HG03060 (cell line): Measurements from ENCODE around the gene MDFI.
"Not testable (repeated sequence)": the region's sequence is repeated elsewhere in the genome, so short reads cannot be mapped to it uniquely, and the experiment has no call there.

Experiments used
- ATAC-seq: cut with Tn5 transposase; IDR thresholded peaks from one replicate; pipeline ENCODE4 v1.9.1; 2021; ENCODE audit warnings: low read depth, moderate number of reproducible peaks; ENCODE audit not compliant: unreplicated experiment

Gene MDFI

GRCh38 chr6:41602422-41602743 is 35.9 kb upstream of the MDFI start:
- ATAC-seq, result no peak

GRCh38 chr6:41602864-41603608 is 35.2 kb upstream of the MDFI start:
- ATAC-seq, result no peak

GRCh38 chr6:41604006-41604405 is 34.3 kb upstream of the MDFI start:
- ATAC-seq, result no peak

DNA sequence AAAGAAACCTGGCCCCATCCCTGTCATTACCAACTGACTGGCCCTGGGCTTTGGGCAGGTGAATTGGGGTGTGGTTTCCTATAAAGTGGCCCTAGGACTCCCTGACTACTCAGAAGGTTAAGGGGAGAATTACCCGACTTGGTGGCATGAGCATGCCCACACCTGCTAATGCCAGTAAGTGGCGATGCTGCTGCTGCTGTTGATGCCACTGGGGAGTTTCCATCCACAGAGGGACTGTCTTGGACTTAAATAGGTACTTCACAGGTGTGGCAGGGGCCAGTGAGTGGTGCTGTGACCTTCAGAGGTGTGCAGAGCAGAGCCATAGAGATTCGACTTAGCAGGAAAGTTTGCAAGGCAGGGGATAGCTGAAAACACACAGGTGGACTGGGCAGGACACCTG is 32.6 kb upstream of the MDFI start:
- ATAC-seq, result no peak

- no peak for ATAC-seq
Measured at GRCh38 chr6:41607036-41607435, 31.2 kb upstream of the MDFI start.

GRCh38 chr6:41607736-41608135 is 30.5 kb upstream of the MDFI start:
- no peak for ATAC-seq

- no peak for ATAC-seq
Measured at GRCh38 chr6:41608443-41609151, 29.7 kb upstream of the MDFI start.

DNA sequence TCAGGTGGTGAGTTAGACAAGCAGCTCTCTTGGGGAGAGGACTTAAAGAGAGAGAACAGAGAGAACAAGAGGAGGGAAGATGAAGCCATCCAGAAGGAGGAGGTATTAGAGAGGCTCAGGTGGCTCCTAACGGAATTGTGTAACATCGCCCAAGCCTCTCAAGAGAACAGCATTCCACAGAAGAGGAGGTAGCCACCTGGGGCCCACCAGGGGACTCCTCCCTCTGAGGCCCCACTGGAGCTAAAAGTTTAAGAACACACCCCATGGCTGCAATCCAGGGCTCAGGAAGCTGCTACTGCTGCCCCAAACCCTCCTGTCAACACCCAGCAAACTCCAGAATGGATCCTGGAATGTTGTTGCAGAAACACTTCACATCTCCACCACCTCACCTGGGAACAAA is 23.6 kb upstream of the MDFI start:
- no peak for ATAC-seq

DNA sequence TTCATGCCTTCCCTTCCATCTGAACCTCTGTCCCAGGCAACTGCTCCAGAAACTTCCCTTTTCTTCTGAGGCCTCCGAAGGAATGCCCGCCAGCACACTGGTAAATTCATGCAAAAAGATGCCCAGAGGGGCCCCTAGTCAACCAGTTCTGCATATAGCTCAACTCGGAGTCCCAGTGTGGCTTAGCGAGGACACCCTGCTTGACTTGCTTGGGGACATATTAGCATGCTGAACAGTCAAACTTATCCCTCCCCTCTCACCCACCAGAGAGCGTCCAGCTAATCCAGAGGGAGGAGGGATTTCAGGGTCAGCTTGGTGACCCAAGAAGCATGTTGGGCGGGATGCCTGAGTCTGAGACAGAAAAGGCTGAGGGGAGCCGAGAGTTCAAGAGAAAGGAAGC is 23.0 kb upstream of the MDFI start:
- no peak for ATAC-seq

GRCh38 chr6:41618598-41618997 is 19.7 kb upstream of the MDFI start:
- no peak for ATAC-seq

GRCh38 chr6:41619193-41619592 is 19.1 kb upstream of the MDFI start:
- ATAC-seq, result not testable (repeated sequence)

DNA sequence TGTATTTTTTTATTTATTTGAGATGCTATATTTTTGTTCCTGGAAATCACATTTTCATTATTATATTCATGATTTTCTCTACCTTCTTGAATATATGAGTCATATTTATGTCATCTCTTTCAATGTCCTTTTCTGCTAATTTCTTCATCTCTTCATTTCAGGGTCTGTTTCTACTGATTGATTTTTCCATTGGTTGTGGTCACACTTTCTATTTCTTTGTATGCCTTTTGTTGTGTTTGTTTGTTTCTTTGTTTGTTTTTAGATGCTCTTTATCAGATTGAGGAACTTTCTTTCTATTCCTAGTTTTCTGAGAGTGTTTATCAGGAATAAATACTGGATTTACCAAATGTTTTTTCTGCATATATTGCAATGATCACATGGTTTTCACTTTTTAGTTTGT is 16.9 kb upstream of the MDFI start:
- ATAC-seq, result no peak

DNA sequence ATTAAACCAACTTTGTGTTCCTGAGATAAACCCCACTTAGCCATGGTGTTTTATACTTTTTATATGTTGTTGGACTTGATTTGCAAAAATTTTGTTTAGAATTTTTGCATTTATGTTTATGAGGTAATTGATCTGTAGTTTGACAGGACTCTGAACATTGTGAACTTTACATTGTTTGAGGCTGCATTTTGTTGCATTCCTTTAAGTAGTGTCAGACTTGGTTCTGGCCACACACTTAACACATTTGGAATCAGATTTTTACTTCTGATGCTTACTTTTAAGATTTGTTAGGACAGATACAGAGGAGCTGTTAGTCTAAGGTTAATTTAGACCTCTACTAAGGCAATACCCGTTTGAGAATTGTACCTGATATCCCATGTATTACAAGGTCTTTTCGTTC is 16.5 kb upstream of the MDFI start:
- ATAC-seq, result no peak

DNA sequence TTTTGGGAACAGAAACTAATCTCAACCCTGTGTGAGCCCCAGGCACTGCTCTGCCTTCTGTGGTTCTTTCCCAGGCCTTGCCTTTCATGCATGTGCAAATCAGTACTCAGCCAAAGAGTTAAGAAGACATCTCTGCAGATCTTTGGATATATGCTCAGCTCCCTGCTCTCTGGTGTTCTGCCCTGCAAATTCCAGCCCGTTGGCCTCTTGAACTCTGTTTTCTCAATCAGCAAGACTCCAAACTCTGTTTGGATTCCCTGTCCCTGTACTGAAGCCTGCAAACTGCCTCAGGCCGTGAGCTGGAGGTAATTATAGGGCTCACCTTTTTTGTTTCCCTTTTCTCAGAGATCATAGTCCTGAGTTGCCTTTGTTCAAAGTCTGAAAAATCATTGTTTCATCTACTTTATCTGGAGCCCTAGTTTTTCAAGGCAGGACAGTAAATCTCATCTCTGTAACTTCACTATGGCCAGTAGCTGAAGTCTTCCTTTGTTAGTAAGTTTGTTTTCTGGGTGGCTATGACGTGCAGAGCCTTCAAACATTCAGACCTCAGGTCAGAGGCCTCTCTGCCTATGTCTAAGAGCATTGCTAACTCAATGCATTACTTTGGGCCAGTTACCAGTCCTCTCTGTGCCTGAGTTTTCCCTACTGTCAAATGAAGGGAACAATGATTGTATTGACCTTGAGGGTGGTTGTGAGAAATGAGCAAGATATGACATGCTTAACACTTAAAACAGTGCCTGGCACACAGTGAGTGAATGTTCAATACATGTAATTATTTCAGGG is 15.9 kb upstream of the MDFI start:
- ATAC-seq, result no peak

DNA sequence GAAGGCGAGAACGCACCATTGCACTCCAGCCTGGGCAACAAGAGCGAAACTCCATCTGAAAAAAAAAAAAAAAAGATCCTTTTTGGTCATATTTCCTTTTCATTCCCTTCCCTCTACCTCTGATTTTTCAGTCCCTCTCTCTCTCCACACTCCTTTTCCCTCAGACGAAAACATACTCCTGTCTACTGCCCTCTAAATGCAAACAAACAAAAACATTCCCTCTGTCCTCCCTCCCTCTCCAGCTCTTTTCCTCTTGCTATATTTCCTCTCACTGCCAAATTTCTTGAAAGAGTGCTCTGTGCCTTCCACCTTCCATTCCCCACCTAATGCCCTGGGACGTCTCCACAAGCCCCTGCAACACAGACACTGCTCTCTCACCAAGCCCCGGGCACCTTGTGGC is 14.9 kb upstream of the MDFI start:
- ATAC-seq, result no peak

DNA sequence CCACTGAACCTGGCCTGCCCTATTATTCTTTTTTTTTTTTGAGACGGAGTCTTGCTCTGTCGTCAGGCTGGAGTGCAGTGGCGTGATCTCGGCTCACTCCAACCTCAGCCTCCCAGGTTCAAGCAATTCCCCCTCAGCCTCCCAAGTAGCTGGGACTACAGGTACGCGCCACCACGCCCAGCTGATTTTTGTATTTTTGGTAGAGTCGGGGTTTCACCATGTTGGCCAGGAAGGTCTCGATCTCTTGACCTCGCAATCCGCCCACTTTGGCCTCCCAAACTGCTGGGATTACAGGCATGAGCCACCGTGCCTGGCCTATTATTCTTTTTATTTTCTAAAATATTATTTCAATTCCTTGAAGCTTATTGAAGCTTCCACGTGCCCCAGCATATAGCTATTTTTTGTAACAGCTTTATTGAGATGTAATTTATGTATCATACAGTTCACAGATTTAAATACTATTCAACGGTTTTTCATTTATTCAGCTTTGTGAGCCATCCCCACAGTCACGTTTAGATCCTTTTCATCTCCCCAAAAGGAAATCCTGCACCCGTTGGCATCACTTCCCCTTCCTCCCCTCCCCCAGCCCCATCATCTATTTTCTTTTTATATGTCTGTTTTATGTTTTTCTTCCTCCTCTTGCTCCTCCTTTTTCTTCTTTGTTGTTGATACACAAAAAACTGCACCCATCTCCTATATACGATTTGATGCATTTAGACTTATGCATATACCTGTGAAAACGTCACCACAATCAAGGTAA is 13.5 kb upstream of the MDFI start:
- ATAC-seq, result no peak

- ATAC-seq, result no peak
Measured at GRCh38 chr6:41625442-41625841, 12.8 kb upstream of the MDFI start.

DNA sequence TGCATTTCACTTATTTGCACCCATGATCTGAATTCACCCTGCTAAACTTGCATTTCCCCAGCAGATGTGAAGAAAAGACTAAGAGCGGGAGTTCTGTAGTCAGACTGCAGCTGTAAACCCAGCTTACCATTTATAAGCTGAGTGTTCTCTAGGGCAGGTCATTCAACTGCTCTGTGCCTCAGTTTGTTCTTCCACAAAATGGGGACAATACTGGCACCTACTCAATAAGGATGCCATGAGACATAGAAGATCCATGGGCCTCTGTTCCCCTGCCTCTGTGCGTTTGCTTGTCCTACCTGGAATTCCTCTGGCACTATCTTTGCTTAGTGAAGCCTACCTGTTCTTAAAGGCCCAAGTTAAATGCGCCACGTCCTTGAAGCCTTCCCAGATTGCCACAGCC is 12.2 kb upstream of the MDFI start:
- no peak for ATAC-seq

DNA sequence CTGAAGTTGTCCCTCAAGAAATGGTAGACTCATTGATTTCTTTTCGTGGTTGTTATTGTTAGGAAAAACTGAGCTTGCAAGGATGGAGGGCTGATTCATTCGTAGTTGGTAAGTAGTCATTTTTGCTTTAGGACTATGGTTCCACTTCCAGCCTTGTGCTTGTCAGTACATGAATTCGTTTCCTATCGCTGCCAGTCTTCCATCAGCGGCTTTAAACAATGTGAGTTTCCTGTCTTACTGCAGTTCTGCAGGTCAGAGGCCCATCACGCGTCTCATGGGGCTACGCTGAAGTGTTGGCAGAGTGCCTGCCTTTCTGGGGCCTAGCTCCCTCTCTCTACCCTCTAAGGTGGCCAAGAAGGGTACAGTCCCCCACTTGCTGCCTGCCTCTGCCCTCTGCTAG is 11.4 kb upstream of the MDFI start:
- no peak for ATAC-seq

DNA sequence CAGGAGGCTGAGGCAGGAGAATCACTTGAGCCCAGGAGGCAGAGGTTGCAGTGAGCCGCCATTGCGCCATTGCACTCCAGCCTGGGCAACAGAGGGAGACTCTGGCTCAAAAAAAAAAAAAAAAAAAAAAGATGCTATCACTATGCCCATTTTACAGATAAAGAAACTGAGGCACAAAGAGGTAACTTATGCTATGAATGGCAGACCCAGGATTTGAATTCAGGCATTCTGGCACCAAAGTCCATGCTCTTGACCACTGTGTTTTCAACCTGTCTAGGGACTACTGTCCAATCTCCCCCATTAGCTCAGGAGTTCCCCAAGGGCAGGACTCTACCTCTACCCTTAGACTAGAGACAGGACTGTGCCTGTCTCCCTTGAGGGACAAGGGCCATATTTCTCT is 9.1 kb upstream of the MDFI start:
- ATAC-seq, result no peak

- no peak for ATAC-seq
Measured at GRCh38 chr6:41630069-41630468, 8.2 kb upstream of the MDFI start.
